ENCODE results near the gene SPTBN1. TPM values are rescaled to one million over a fixed set of nuclear protein-coding genes. Genes with fewer than 3 reads are reported as not detected.

SPTBN1 gene
- total and polyA plus RNA-seq, 2 of the 4 experiments (the other 2 are of a cell fraction), result 49.1 to 241 TPM

DNA sequence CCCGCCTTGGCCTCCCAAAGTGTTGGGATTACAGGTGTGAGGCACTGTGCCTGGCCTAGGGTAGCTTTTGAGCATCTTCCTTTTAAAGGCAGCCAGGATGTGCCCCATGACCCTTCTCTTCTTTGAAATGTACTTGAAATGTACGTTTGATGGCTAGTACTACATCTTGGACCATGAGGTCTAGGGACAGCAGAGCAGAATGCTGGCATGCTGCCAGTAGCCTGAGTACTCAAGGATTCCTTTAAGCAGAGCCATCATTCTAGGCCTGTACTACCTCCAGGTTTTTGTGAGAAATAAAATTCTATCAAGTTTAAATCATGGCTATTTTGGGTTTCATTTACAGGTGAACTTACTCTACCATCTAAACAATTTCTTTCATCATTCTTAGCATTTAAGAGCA lies 264.4 kb downstream of the SPTBN1 start:
- Histone ChIP-seq H4K20me1 (ENCODE audit: insufficient read depth, low read length) (no peaks in the 10 kb centered on the region), H2BK120ac (ENCODE audit: low read depth, low read length) (no peak overlapping the region), H3K4ac (ENCODE audit: low read depth, low read length) (no peak overlapping the region), H3K4me1 (ENCODE audit: control insufficient read depth, insufficient read depth, low read length) (peaks cover 3% of the 10 kb centered on the region; the same call in 1 of the 2 replicates), H3K79me1 (ENCODE audit: low read depth in 1 of 2, low read length in 2 of 2) (no peaks in the 10 kb centered on the region), H3K9ac (ENCODE audit: low read depth, low read length) (no peak overlapping the region), H2AK9ac (replicated peaks; ENCODE audit: low read depth, low read length, poor library complexity) (no peak overlapping the region), H3K9me3 (ENCODE audit: control insufficient read depth, insufficient read depth, low read length) (no peaks in the 10 kb centered on the region), H3K36me3 (ENCODE audit: control insufficient read depth, insufficient read depth, low read length) (no peaks in the 10 kb centered on the region), H4K91ac (ENCODE audit: insufficient read depth, low read depth, low read length) (no peak overlapping the region), H3K14ac (replicated peaks; ENCODE audit: low read depth, low read length) (no peak overlapping the region), H2BK20ac (ENCODE audit: low read depth, low read length) (no peak overlapping the region), H2AK5ac (ENCODE audit: low read depth, low read length) (no peak overlapping the region), H3K56ac (ENCODE audit: extremely low read depth, insufficient read depth, low read length) (no peak overlapping the region), H3K27me3 (ENCODE audit: control insufficient read depth, insufficient read depth, low read length) (peaks cover 26% of the 10 kb centered on the region), H3K4me3 (ENCODE audit: insufficient read depth, low read depth, low read length) (no peak overlapping the region), H2BK15ac (ENCODE audit: low read depth, low read length) (no peak overlapping the region), H3K4me2 (ENCODE audit: low read depth, low read length) (no peak overlapping the region), H3K27ac (ENCODE audit: insufficient read depth, low read length) (no peak overlapping the region), H3K9me1 (ENCODE audit: insufficient read depth, low read length) (no peaks in the 10 kb centered on the region), H2AFZ (replicated peaks; ENCODE audit: low read length, poor library complexity) (no peak overlapping the region), H4K8ac (ENCODE audit: low read depth in 2 of 2, low read length in 2 of 2) (no peak overlapping the region), H3K23ac (ENCODE audit: low read depth, low read length) (no peak overlapping the region), H2BK5ac (ENCODE audit: low read depth, low read length, poor library complexity, severe bottlenecking) (no peak overlapping the region), H4K5ac (ENCODE audit: low read depth, low read length) (no peak overlapping the region), H3K18ac (ENCODE audit: low read depth, low read length) (no peak overlapping the region)
- intact Hi-C loops (cut with micrococcal nuclease) (loop anchor here (5.0 to 10.0 kb wide), 3 partner anchors 264 to 447 kb away; no protein-coding TSS in a partner anchor), in situ Hi-C loops (cut with MboI; ENCODE audit: low sequenced_read_pairs) (no loop called here), dilution Hi-C loops (cut with HindIII; ENCODE audit: low sequenced_read_pairs, unreplicated experiment) (no loop called here)
- DNase-seq (no peak), ATAC-seq (ENCODE audit: low read depth) (no peak)
- TF ChIP-seq CHD1 (IDR thresholded peaks at IDR 0.05; ENCODE audit: low read depth, low read length) (no peak), RFX5 (IDR thresholded peaks at IDR 0.05; ENCODE audit: low read depth, low read length) (no peak), FOS (IDR thresholded peaks at IDR 0.05; ENCODE audit: low read depth, low read length) (no peak)
- ChIA-PET CTCF (interaction anchor here (1.8 kb wide), 1 partner anchor 16 kb away, joined by 4 read pairs; no protein-coding TSS in a partner anchor), POLR2A (ENCODE audit: unreplicated experiment) (interaction anchor here (0.6 kb wide), 1 partner anchor 606 kb away, joined by 14 read pairs; no protein-coding TSS in a partner anchor)
- no TSS peak for BruUV-seq (replicated peaks)
- WGBS, 2 experiments (ENCODE audit: extremely low coverage in 2 of 2, insufficient read length in 1 of 2), result no CpG with 5 or more reads among the region's 2 CpGs

Other genes with a start within 250 kb of the SPTBN1 start
- not detected in 2 replicates for gene TSPYL6, start 200.1 kb upstream of the SPTBN1 start, total RNA-seq (2012; rRNA removed)
- not detected in 2 replicates for gene TSPYL6, start 200.1 kb upstream of the SPTBN1 start, polyA plus RNA-seq (2012; rRNA removed)

All from IMR-90 (cell line).